ENCODE data around the gene GJB4. TPM values are rescaled to one million over a fixed set of nuclear protein-coding genes. Genes with fewer than 3 reads are reported as not detected.

GJB4 gene
- total and polyA plus RNA-seq, 2 experiments from 2014 or later, result 1.00 to 2.5 TPM

DNA sequence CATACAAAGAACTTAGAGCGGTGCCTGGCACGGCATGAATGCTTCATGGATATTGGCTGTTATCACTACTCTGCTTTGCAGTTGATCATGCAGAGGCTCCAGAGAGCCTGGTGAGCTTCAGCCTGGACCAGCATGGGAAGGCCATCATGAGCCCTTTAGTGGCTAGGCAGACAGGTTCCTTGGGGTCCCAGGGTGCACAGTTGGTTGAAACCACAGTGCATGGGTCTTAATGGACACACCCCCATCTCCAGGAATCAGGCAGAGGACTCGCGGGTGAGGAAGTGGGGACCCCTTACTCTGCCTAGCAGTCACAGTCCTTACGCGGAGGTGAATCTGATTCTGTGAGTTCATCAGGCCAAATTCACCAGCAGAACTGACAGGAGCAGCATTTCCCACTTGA is 3.6 kb upstream of the GJB4 start:
- no peaks in the 10 kb centered on the region for H4K20me1 ChIP-seq (ENCODE audit: insufficient read depth, poor library complexity, severe bottlenecking)
- H3K4me3 ChIP-seq, result no peak overlapping the region
- H3K36me3 ChIP-seq (replicated peaks; ENCODE audit: insufficient read depth, low read depth), result no peaks in the 10 kb centered on the region
- no peaks in the 10 kb centered on the region for H3K9me3 ChIP-seq (ENCODE audit: low read depth)
- H3K27ac ChIP-seq, result no peak overlapping the region
- WGBS (ENCODE audit: low lambda C conversion rate, missing lambda C conversion rate), result 93% methylated on average over 6 of the region's 6 CpGs
- no peak overlapping the region for H3K4me2 ChIP-seq
- no peaks in the 10 kb centered on the region for H3K27me3 ChIP-seq
- no peaks in the 10 kb centered on the region for H3K9me2 ChIP-seq (replicated peaks; ENCODE audit: insufficient read depth)
- DNase-seq (ENCODE audit: low spot score), result no peak
- TF ChIP-seq EZH2phosphoT487 (IDR thresholded peaks at IDR 0.05; ENCODE audit: low read depth, severe bottlenecking, unreplicated experiment) (no peak), EZH2 (IDR thresholded peaks at IDR 0.05; ENCODE audit: borderline replicate concordance) (no peak), CTCF (IDR thresholded peaks at IDR 0.05; ENCODE audit: poor library complexity) (no peak)
- H3K79me2 ChIP-seq, result no peaks in the 10 kb centered on the region
- no peak overlapping the region for H2AFZ ChIP-seq
- peaks cover 11% of the 10 kb centered on the region for H3K4me1 ChIP-seq (ENCODE audit: insufficient read depth)

- no peaks in the 10 kb centered on the region for H4K20me1 ChIP-seq (ENCODE audit: insufficient read depth, poor library complexity, severe bottlenecking)
- no peaks in the 10 kb centered on the region for H3K79me2 ChIP-seq
- no peaks in the 10 kb centered on the region for H3K9me2 ChIP-seq (replicated peaks; ENCODE audit: insufficient read depth)
- H2AFZ ChIP-seq, result no peak overlapping the region
- H3K36me3 ChIP-seq (replicated peaks; ENCODE audit: insufficient read depth, low read depth), result no peaks in the 10 kb centered on the region
- no peaks in the 10 kb centered on the region for H3K9me3 ChIP-seq (ENCODE audit: low read depth)
- H3K27ac ChIP-seq, result no peak overlapping the region
- H3K27me3 ChIP-seq, result no peaks in the 10 kb centered on the region
- TF ChIP-seq EZH2phosphoT487 (IDR thresholded peaks at IDR 0.05; ENCODE audit: low read depth, severe bottlenecking, unreplicated experiment) (no peak), CTCF (IDR thresholded peaks at IDR 0.05; ENCODE audit: poor library complexity) (no peak), EZH2 (IDR thresholded peaks at IDR 0.05; ENCODE audit: borderline replicate concordance) (no peak)
- DNase-seq (ENCODE audit: low spot score), result no peak
- H3K4me1 ChIP-seq (ENCODE audit: insufficient read depth), result peaks cover 11% of the 10 kb centered on the region
- WGBS (ENCODE audit: low lambda C conversion rate, missing lambda C conversion rate), result 94% methylated on average over 21 of the region's 21 CpGs
- H3K4me3 ChIP-seq, result no peak overlapping the region
- no peak overlapping the region for H3K4me2 ChIP-seq
These were observed 2.2 kb upstream of the GJB4 start for GRCh38 chr1:34757386-34757785.

DNA sequence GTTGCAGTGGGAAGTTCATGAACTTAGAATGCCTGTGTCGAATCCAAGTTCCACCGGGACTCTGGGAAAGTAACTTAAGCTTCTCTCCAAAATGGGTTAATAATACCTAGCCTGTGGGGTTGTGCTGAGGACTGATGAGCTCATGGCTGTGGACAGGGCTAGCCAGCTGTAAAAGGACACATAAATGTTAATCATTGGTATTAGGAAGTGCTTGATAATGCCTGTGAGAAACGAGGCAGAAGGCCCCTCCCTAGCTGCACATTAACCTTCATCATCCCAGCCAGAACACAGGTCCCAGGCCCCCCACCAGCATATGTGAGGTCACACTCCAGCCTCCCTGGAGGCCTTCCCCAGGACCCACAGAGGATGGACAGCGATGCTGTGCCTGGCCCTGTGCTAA is 789 bp upstream of the GJB4 start:
- H3K4me2 ChIP-seq, result no peak overlapping the region
- WGBS (ENCODE audit: low lambda C conversion rate, missing lambda C conversion rate), result 73% methylated on average over 4 of the region's 4 CpGs
- no peak for TF ChIP-seq EZH2 (IDR thresholded peaks at IDR 0.05; ENCODE audit: borderline replicate concordance)
- TF ChIP-seq CTCF (IDR thresholded peaks at IDR 0.05; ENCODE audit: poor library complexity), result no peak
- TF ChIP-seq EZH2phosphoT487 (IDR thresholded peaks at IDR 0.05; ENCODE audit: low read depth, severe bottlenecking, unreplicated experiment), result no peak
- H3K9me3 ChIP-seq (ENCODE audit: low read depth), result no peaks in the 10 kb centered on the region
- no peak overlapping the region for H3K4me3 ChIP-seq
- H3K4me1 ChIP-seq (ENCODE audit: insufficient read depth), result peaks cover 17% of the 10 kb centered on the region
- H4K20me1 ChIP-seq (ENCODE audit: insufficient read depth, poor library complexity, severe bottlenecking), result no peaks in the 10 kb centered on the region
- no peaks in the 10 kb centered on the region for H3K36me3 ChIP-seq (replicated peaks; ENCODE audit: insufficient read depth, low read depth)
- H3K9me2 ChIP-seq (replicated peaks; ENCODE audit: insufficient read depth), result no peaks in the 10 kb centered on the region
- H3K79me2 ChIP-seq, result no peaks in the 10 kb centered on the region
- H2AFZ ChIP-seq, result no peak overlapping the region
- H3K27me3 ChIP-seq, result no peaks in the 10 kb centered on the region
- DNase-seq (ENCODE audit: low spot score), result peak; percentile 45
- peak overlapping the region; percentile 76 for H3K27ac ChIP-seq

Data from hepatocyte (in vitro differentiated cells).